ENCODE measurements around the gene FAM120B. TPM values are rescaled to one million over a fixed set of nuclear protein-coding genes. Genes with fewer than 3 reads are reported as not detected.

FAM120B gene
- total RNA-seq, 2 donors from 2014 or later, result 25.1 to 28.5 TPM

DNA sequence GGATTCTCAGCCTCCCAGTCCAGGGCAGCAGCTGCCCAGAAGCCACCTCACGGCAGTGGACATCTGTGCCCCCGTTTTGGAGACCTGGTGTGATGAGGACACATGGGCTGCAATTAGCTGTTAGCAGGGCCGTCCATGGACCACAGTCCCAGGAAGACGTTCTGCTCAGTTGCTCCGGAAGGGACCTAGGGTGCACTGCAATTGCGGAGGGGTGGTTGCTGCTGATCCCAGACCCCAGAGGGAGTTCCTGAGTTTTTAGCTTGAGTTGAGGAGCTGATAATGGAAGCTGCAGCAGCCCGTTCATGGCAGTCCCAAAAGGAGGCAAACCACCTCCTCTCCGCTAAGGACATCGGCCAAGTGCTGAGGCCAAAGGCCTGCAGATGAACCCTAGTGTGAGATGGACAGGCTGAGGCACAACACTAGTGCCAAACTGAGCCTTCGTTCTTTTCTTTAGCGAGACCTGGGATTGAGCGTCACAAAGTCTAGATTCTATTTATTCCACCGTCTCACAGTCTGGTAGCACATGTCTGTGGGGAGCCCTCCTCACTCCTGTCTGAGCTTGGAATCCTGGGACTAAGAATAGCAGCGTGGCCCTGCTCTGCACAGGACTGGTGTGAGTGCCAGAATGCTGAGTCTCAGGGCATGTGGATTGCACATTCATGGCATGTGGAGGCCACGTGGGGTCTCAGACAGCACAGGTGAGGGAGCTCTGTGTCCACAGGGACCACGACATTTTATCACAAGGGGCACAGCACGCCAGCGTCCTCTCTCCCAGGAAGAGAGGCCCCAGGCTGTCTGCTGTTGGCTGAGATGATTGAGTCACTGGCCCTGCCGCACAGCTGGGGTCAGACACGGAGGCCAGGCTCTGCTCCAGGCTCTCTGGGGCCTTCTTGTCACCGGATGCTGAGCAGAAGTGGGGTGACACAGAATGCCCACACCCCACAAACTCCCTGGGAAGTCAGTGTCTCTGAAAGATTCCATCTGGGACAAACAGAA is 133.1 kb downstream of the FAM120B start:
- Histone ChIP-seq H3K9me3 (no peaks in the 10 kb centered on the region), H3K27me3 (no peaks in the 10 kb centered on the region), H3K9ac (ENCODE audit: low read depth in 2 of 2, low read length in 2 of 2) (no peak overlapping the region), H3K4me1 (no peaks in the 10 kb centered on the region), H3K36me3 (no peaks in the 10 kb centered on the region), H3K4me3 (no peak overlapping the region), H3K27ac (no peak overlapping the region)
- intact Hi-C loops (cut with DNase I), result no loop called here
- TF ChIP-seq, protein P1, sequence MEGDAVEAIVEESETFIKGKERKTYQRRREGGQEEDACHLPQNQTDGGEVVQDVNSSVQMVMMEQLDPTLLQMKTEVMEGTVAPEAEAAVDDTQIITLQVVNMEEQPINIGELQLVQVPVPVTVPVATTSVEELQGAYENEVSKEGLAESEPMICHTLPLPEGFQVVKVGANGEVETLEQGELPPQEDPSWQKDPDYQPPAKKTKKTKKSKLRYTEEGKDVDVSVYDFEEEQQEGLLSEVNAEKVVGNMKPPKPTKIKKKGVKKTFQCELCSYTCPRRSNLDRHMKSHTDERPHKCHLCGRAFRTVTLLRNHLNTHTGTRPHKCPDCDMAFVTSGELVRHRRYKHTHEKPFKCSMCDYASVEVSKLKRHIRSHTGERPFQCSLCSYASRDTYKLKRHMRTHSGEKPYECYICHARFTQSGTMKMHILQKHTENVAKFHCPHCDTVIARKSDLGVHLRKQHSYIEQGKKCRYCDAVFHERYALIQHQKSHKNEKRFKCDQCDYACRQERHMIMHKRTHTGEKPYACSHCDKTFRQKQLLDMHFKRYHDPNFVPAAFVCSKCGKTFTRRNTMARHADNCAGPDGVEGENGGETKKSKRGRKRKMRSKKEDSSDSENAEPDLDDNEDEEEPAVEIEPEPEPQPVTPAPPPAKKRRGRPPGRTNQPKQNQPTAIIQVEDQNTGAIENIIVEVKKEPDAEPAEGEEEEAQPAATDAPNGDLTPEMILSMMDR (IDR thresholded peaks at IDR 0.05), result no peak
- no peak for DNase-seq

DNA sequence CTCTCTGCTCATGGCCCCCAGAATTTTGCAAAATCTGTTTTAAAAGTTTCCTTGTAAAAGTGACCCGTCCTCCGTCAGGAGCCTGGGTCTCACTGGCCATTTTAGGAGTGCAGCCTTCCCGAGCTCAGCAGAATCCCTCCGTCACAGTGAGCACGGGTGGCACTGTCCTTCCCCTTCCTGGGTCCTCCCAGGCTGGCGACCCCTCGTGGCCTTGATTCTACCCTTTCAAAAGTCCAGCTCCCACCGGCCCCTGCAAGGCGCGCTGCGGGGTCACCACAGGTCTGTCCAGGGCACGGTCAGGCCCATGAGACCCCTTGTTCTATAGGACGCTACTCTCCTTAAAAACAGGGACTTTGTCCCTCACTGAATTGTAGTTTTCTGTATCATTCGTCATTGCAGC is 133.9 kb downstream of the FAM120B start:
- no peaks in the 10 kb centered on the region for H3K27me3 ChIP-seq
- TF ChIP-seq, protein P1 (IDR thresholded peaks at IDR 0.05), result no peak
- H3K4me3 ChIP-seq, result no peak overlapping the region
- no peak overlapping the region for H3K27ac ChIP-seq
- H3K36me3 ChIP-seq, result no peaks in the 10 kb centered on the region
- no peak overlapping the region for H3K9ac ChIP-seq (ENCODE audit: low read depth in 2 of 2, low read length in 2 of 2)
- no peaks in the 10 kb centered on the region for H3K4me1 ChIP-seq
- no peak for DNase-seq
- intact Hi-C loops (cut with DNase I), result no loop called here
- no peaks in the 10 kb centered on the region for H3K9me3 ChIP-seq

DNA sequence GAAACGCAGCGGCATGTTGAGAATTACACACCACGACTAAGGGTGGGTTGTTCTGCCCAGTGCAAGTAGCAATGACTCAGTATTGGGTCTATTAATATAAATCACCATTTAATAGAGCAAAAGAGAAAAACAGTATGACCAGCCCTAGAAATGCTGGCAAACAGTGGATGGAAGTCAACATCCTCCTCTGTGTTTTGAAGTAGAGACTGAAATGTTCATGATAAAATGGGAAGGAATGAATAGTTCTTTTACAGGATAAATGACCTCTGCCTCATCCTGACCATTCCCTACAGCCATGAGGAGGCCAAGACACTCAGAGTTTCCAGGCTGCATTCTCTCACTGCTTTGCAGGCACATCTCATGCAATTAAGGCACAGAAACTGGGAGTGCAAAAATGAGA is 134.8 kb downstream of the FAM120B start:
- Histone ChIP-seq H3K36me3 (no peaks in the 10 kb centered on the region), H3K9ac (ENCODE audit: low read depth in 2 of 2, low read length in 2 of 2) (no peak overlapping the region), H3K4me1 (no peaks in the 10 kb centered on the region), H3K9me3 (no peaks in the 10 kb centered on the region), H3K27me3 (no peaks in the 10 kb centered on the region), H3K27ac (no peak overlapping the region), H3K4me3 (no peak overlapping the region)
- intact Hi-C loops (cut with DNase I), result no loop called here
- TF ChIP-seq, protein P1 (IDR thresholded peaks at IDR 0.05), result no peak
- DNase-seq, result no peak

DNA sequence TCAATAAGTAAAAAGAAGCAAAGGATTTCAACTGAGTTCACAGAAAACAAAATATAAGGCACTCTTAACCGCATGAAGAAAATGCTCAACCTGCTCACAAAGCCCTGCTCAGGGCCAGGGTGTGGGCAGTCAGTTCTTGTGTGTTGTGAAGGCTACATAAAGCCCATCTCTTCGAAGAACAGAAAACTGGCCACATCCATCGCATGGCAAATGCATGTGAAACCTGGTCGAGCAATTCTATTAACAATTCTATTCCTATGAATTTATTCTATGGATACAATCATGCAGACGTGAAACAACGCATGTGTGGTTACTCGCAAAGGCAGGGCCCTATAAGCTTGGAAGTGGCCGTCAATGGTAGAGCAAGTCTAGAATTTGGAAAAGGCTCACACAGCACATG is 136.0 kb downstream of the FAM120B start:
- no peak for DNase-seq
- Histone ChIP-seq H3K36me3 (no peaks in the 10 kb centered on the region), H3K27ac (no peak overlapping the region), H3K4me3 (no peak overlapping the region), H3K4me1 (no peaks in the 10 kb centered on the region), H3K9me3 (no peaks in the 10 kb centered on the region), H3K27me3 (no peaks in the 10 kb centered on the region), H3K9ac (ENCODE audit: low read depth in 2 of 2, low read length in 2 of 2) (no peak overlapping the region)
- intact Hi-C loops (cut with DNase I), result no loop called here
- TF ChIP-seq, protein P1 (IDR thresholded peaks at IDR 0.05), result no peak

DNA sequence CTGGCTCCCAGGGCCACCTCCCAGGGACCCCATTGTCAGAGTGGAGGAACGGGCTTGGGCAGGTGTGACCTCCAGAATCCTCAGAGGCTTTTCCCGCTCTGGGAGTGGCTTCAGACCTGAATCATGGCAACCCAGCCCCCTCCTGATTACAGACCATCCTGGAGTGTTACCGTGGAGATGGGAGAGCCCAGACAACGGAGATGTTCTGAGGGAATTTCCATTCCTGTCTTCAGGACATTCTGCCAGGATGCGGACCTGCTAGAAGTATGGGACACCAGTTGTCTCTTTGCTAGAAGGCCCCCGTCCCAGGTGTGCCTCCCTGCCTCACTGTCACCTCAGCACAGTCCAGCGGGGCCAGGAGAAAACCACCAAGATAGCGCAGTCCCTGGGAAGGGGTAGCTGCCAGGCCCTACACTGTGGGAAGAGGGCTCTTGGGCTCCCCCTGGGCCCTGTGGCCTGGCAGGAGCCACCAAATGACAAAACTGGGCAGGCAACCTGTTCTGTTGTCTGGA is 136.6 kb downstream of the FAM120B start:
- Histone ChIP-seq H3K4me1 (no peaks in the 10 kb centered on the region), H3K9ac (ENCODE audit: low read depth in 2 of 2, low read length in 2 of 2) (no peak overlapping the region), H3K27me3 (no peaks in the 10 kb centered on the region), H3K36me3 (no peaks in the 10 kb centered on the region), H3K9me3 (no peaks in the 10 kb centered on the region), H3K4me3 (no peak overlapping the region), H3K27ac (no peak overlapping the region)
- intact Hi-C loops (cut with DNase I), result no loop called here
- TF ChIP-seq, protein P1 (IDR thresholded peaks at IDR 0.05), result no peak
- DNase-seq, result no peak
